HCT116 (cell line): ENCODE measurements around the gene CAPN5. TPM values are rescaled to one million over a fixed set of nuclear protein-coding genes. Genes with fewer than 3 reads are reported as not detected.

ENCODE experiments used
- ATAC-seq: fragments of 200-7000 bp; cut with Tn5 transposase; 2 replicates; pipeline ENCODE4 v1.9.1; 2020; ENCODE audit warnings: mild to moderate bottlenecking, moderate library complexity
- BruUV-seq: library from RNA; stranded (reverse); fragments of 400-500 nt; replicated peaks from 2 replicates; lab custom pipeline; 2021; lab: Mats Ljungman, UMichigan
- CTCF ChIA-PET: fragments of 300-600 bp; sonication (Branson Sonifier 250); formaldehyde crosslinking; loops from one replicate; lab custom pipeline; 2021; ENCODE audit warnings: antibody characterized with exemption; lab: Charles Lee
- POLR2A ChIA-PET: fragments of 300-600, 350-600 bp; sonication (Branson Sonifier 250); formaldehyde crosslinking; loops from one replicate; lab custom pipeline; 2021; ENCODE audit warnings: antibody characterized with exemption; lab: Charles Lee
- RAD21 ChIA-PET, 2 experiments: fragments of 300-600 bp; sonication (Branson Sonifier 250); formaldehyde crosslinking; loops; one replicate each; lab custom pipeline; 2023; ENCODE audit warnings: low total read pairs in 2 of 2; ENCODE audit not compliant: uncharacterized antibody in 2 of 2, unreplicated experiment in 2 of 2, low non-redundant PET in 1 of 2; lab: Charles Lee
- DNase-seq: peaks from one replicate; pipeline ENCODE4 v3.0.0-alpha.2; 2010; ENCODE audit warnings: low read depth, low spot score
- H2AFZ ChIP-seq: fragments of 200-600 bp; shearing (Covaris generic), sonication (generic); 2 replicates; pipeline ENCODE4 v1.6.1; 2017; ENCODE audit warnings: low read depth, mixed run types, mixed read lengths, antibody characterized with exemption, low read length; ENCODE audit not compliant: poor library complexity, severe bottlenecking
- H3K27ac ChIP-seq: 2 replicates; pipeline ENCODE4 v1.5.1; 2012; ENCODE audit warnings: low read depth, low read length
- H3K27me3 ChIP-seq: fragments of 200-600 bp; sonication (generic); 2 replicates; pipeline ENCODE4 v1.6.1; 2016; ENCODE audit warnings: mixed run types, low read length, mixed read lengths; ENCODE audit not compliant: insufficient read depth
- H3K36me3 ChIP-seq, 2 experiments: fragments of 200-500 bp in 1 of 2; fragments of 200-600 bp in 1 of 2; sonication (Bioruptor generic) in 1 of 2; sonication (generic) in 1 of 2; 2 replicates each; pipeline versions ENCODE4 v1.5.1 to v1.6.1; 2014 to 2016; ENCODE audit warnings: low read length in 2 of 2, inconsistent platforms in 1 of 2, mixed read lengths in 1 of 2, mixed run types in 1 of 2; ENCODE audit not compliant: insufficient read depth in 2 of 2, control insufficient read depth in 1 of 2
- H3K4me1 ChIP-seq, 2 experiments: fragments of 200-600 bp in 1 of 2; sonication (generic) in 1 of 2; 2 replicates each; pipeline versions ENCODE4 v1.5.1 to v1.6.1; 2012 to 2017; ENCODE audit warnings: low read length in 2 of 2, inconsistent platforms in 1 of 2, mild to moderate bottlenecking in 1 of 2, mixed read lengths in 1 of 2, mixed run types in 1 of 2, moderate library complexity in 1 of 2; ENCODE audit not compliant: insufficient read depth in 2 of 2, control insufficient read depth in 1 of 2
- H3K4me2 ChIP-seq: fragments of 200-600 bp; sonication (generic); 2 replicates; pipeline ENCODE4 v1.6.1; 2017; ENCODE audit warnings: mixed run types, low read length, mixed read lengths
- H3K4me3 ChIP-seq, 2 experiments: fragments of 200-600 bp in 1 of 2; sonication (generic) in 1 of 2; replicated peaks in 1 of 2; 2 replicates each; pipeline ENCODE4 v1.5.1; 2011 to 2016; ENCODE audit warnings: low read length in 2 of 2, control low read depth in 1 of 2, low read depth in 1 of 2, mild to moderate bottlenecking in 1 of 2, mixed read lengths in 1 of 2, mixed run types in 1 of 2
- H3K79me2 ChIP-seq: fragments of 200-600 bp; sonication (generic); 2 replicates; pipeline ENCODE4 v1.6.1; 2017; ENCODE audit warnings: mild to moderate bottlenecking, mixed run types, low read length, moderate library complexity, mixed read lengths; ENCODE audit not compliant: insufficient read depth
- H3K9ac ChIP-seq: fragments of 200-600 bp; sonication (generic); 2 replicates; pipeline ENCODE4 v1.6.1; 2016; ENCODE audit warnings: low read length, mixed read lengths
- H3K9me2 ChIP-seq: fragments of 200-600 bp; sonication (generic), shearing (Covaris generic); 2 replicates; pipeline ENCODE4 v1.6.1; 2017; ENCODE audit warnings: mixed run types, mild to moderate bottlenecking, moderate library complexity; ENCODE audit not compliant: insufficient read depth
- H3K9me3 ChIP-seq, 2 experiments: fragments of 200-500 bp in 1 of 2; fragments of 200-600 bp in 1 of 2; sonication (Bioruptor generic) in 1 of 2; sonication (generic) in 1 of 2; 2 replicates each; pipeline ENCODE4 v1.6.1; 2014 to 2017; ENCODE audit warnings: low read length in 2 of 2, mixed read lengths in 2 of 2, inconsistent platforms in 1 of 2, low read depth in 1 of 2, mild to moderate bottlenecking in 1 of 2, mixed run types in 1 of 2, moderate library complexity in 1 of 2; ENCODE audit not compliant: control insufficient read depth in 1 of 2, insufficient read depth in 1 of 2
- H4K20me1 ChIP-seq: fragments of 200-600 bp; sonication (generic), shearing (Covaris generic); 2 replicates; pipeline ENCODE4 v1.6.1; 2017; ENCODE audit warnings: mixed run types, mild to moderate bottlenecking, moderate library complexity; ENCODE audit not compliant: insufficient read depth
- EZH2 ChIP-seq: fragments of 200-600 bp; sonication (generic); IDR thresholded peaks from 2 replicates; pipeline ENCODE4 v1.6.1; 2017; ENCODE audit warnings: antibody characterized with exemption, mixed run types
- SIN3A ChIP-seq: IDR thresholded peaks from 2 replicates; pipeline ENCODE4 v1.6.1; 2012; ENCODE audit warnings: low read depth
- TCF7L2 ChIP-seq: IDR thresholded peaks from 2 replicates; pipeline ENCODE4 v1.7.0; 2011; ENCODE audit warnings: borderline replicate concordance, inconsistent platforms; ENCODE audit not compliant: insufficient read depth, insufficient read length; ENCODE audit errors: extremely low read depth
- ZFX ChIP-seq: fragments of 450-650 bp; IDR thresholded peaks from 2 replicates; pipeline ENCODE4 v1.6.1; 2017
- intact Hi-C: fragments of 100-400 bp; cut with micrococcal nuclease; formaldehyde crosslinking; loops from 2 replicates; pipeline ENCODE4 v1.10.0; 2022
- total RNA-seq: library from RNA; stranded (reverse); gene quantifications from one replicate; pipeline ENCODE4 v1.2.1, GENCODE V29; 2021; ENCODE audit not compliant: unreplicated experiment

CAPN5 gene
- total RNA-seq, 1 experiment from 2014 or later = 8.6 TPM

DNA sequence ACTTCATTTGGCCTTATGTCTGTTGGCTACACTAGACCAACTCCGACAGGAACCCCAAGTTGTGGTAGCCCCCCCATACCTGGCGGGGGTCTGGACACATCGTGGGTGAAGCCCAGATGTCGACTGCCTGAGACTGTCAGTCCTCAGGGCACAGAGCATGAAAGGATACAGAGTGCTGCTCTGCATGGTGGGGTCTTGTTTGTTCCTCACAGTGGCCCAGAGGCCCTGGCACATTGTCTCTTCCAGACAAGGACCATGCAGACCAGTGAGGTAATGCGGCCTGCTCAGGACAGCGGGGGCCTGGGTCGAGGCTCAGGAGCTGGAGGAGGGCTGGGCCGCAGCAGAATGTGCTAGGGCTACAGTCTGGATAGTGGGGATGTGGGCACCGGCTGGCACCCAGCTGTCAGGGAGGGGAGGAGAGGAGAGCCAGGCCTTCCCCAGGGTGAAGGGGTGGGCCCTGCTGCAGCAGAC lies 14.6 kb downstream of the CAPN5 start:
- ChIA-PET CTCF (interaction anchor here (1.4 to 3.6 kb wide), 3 partner anchors 10 to 34 kb away, joined by 4 to 19 read pairs (median 7); no protein-coding TSS in a partner anchor), RAD21 (no interaction called here), POLR2A (no interaction called here)
- Histone ChIP-seq H3K79me2 (no peaks in the 10 kb centered on the region), H3K27ac (no peak overlapping the region), H3K27me3 (no peaks in the 10 kb centered on the region), H2AFZ (no peak overlapping the region), H3K36me3 (no peaks in the 10 kb centered on the region), H3K9ac (no peak overlapping the region), H3K9me2 (no peaks in the 10 kb centered on the region), H3K4me2 (no peak overlapping the region), H4K20me1 (no peaks in the 10 kb centered on the region), H3K4me1 (no peaks in the 10 kb centered on the region), H3K9me3 (no peaks in the 10 kb centered on the region), H3K4me3 (no peak overlapping the region)
- no peak for DNase-seq
- no TSS peak for BruUV-seq
- TF ChIP-seq EZH2 = no peak
- no peak for TF ChIP-seq SIN3A
- TF ChIP-seq ZFX = no peak
- intact Hi-C loops = no loop called here
- no peak for ATAC-seq

DNA sequence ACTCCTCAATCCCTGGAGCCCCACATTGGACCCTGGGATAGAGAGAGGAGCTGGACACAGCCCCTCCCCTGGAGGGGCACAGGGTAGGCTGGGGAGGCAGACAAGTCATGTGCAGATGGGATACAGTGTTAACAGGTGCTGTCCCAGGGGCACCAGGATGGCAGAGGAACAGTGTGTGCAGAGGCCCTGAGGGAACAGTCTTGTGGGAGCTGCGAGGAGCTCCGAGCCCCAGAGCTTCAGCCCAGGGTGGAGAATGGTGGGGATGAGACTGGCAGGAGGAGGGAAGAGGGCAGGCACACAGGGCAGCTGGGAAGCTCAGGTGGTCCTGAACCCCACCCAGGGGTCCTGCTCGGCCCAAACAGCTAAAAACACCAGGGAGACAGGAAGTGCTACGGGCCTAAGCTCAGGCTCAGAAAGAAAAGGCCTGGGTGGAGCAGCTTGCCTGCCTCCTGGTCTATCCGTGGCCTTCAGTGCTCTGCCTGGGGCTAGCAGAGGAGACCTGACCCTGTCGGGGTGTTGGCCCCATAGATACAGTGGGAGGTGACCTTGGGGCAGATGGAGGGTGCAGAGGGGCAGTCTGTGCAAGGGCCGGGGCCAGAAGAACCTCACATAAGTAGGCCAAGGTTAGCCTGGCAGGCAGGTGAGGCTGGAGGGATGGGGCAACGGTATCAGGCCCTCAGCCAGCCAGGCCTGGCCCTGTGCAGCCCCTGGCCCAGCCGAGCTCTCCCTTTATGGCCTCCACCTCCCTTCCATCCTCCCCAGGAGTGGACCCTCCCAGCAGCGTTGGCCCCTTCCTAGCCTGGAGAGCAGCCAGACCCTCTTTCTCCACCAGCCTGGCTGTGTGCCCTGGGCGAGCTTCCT lies 15.4 kb downstream of the CAPN5 start:
- CTCF ChIA-PET = interaction anchor here (1.4 to 3.6 kb wide), 3 partner anchors 9 to 35 kb away, joined by 4 to 19 read pairs (median 7); no protein-coding TSS in a partner anchor

More for the DNA sequence above, 15.4 kb downstream of the CAPN5 start:
- no peak overlapping the region for H2AFZ ChIP-seq
- no peak overlapping the region for H3K4me3 ChIP-seq
- no peaks in the 10 kb centered on the region for H3K36me3 ChIP-seq
- ATAC-seq (no peak), DNase-seq (no peak)
- no peak overlapping the region for H3K9ac ChIP-seq
- no peak overlapping the region for H3K27ac ChIP-seq
- no peaks in the 10 kb centered on the region for H3K79me2 ChIP-seq
- no peaks in the 10 kb centered on the region for H3K27me3 ChIP-seq
- intact Hi-C loops = no loop called here
- POLR2A ChIA-PET = no interaction called here
- H4K20me1 ChIP-seq = no peaks in the 10 kb centered on the region
- no peaks in the 10 kb centered on the region for H3K9me3 ChIP-seq
- H3K4me1 ChIP-seq = no peaks in the 10 kb centered on the region
- RAD21 ChIA-PET = no interaction called here
- BruUV-seq = no TSS peak
- H3K9me2 ChIP-seq = no peaks in the 10 kb centered on the region
- TF ChIP-seq TCF7L2 = no peak
- H3K4me2 ChIP-seq = no peak overlapping the region
